AG09319 (cell line): ENCODE measurements around the gene S1PR4.

Source experiments
- DNase-seq: peaks from one replicate; pipeline ENCODE4 v3.0.0-alpha.2; 2010; ENCODE audit warnings: low read depth; ENCODE audit errors: extremely low read depth
- CTCF ChIP-seq: IDR thresholded peaks from 2 replicates; pipeline ENCODE4 v1.5.1; 2011; ENCODE audit warnings: low read depth, mild to moderate bottlenecking, inconsistent platforms, low read length, moderate library complexity

S1PR4 gene, protein sequence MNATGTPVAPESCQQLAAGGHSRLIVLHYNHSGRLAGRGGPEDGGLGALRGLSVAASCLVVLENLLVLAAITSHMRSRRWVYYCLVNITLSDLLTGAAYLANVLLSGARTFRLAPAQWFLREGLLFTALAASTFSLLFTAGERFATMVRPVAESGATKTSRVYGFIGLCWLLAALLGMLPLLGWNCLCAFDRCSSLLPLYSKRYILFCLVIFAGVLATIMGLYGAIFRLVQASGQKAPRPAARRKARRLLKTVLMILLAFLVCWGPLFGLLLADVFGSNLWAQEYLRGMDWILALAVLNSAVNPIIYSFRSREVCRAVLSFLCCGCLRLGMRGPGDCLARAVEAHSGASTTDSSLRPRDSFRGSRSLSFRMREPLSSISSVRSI

GRCh38 chr19:3178377-3178972 lies at the start of gene S1PR4:
TSS of gene S1PR4 (plus strand) at chr19:3178769. CDS start at chr19:3178793, 24 bp downstream.
- no peak for DNase-seq
- TF ChIP-seq CTCF: no peak

DNA sequence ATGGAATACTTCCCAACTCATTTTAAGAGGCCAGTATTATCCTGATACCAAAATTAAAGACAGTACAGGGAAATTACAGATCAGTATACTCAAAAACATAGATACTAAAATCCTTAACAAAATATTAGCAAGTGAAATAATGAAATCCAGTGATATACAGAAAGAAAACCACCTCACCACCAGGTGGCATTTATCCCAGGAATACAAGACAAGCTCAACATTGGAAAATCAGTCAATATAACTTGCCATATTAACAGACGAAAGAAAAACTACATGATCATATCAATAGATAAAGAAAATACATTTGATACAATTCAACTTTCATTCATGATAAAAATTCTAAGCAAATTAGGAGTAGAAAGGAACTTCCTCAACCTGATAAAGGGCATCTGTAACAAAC lies 49.5 kb upstream of the S1PR4 start:
- peak; percentile 54 for TF ChIP-seq CTCF
- peak; percentile 35 for DNase-seq

GRCh38 chr19:3131168-3131567 lies 47.4 kb upstream of the S1PR4 start:
- TF ChIP-seq CTCF: no peak
- no peak for DNase-seq

DNA sequence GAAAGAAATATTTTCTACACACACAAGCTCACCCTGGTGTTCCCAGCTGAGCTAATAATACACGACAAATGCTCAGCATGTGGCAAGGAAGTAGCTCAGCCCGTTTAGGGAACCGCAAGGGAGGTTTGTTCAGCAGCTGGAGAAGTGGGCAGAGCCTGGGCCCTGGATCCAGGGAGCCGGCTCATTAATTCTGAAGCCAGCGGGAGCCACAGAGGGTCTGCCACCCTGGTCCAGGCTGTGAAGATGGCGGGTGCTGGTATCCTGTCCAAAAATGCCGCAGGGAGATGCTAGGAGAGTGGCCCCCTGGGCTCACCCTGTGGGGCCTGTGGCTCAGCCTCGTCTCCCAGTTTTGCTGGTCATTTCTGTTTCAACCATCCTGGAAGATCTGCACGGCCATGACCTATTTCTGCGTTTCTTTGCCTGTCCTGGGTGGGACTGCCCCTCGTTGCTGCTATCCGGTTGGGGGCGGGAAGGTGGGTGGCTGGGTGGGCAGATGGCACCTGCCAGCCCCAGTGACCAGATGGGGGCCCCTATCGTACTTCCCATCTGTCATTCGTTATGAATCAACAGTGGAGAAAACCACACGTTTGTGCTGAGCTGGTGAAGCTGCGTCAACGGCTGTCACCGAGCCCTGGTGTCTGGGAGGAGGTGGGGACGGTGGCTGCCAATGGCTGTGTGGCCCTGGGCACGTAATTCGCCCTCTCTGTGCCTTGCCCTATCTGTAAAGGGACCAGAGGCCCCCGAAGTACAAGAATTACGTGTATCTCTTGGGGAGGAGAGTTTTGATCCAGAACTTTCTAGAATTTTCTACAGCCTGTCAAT lies 45.4 kb upstream of the S1PR4 start:
- no peak for DNase-seq
- no peak for TF ChIP-seq CTCF

- no peak for TF ChIP-seq CTCF
- no peak for DNase-seq
These were observed 44.8 kb upstream of the S1PR4 start for GRCh38 chr19:3133793-3134116.

DNA sequence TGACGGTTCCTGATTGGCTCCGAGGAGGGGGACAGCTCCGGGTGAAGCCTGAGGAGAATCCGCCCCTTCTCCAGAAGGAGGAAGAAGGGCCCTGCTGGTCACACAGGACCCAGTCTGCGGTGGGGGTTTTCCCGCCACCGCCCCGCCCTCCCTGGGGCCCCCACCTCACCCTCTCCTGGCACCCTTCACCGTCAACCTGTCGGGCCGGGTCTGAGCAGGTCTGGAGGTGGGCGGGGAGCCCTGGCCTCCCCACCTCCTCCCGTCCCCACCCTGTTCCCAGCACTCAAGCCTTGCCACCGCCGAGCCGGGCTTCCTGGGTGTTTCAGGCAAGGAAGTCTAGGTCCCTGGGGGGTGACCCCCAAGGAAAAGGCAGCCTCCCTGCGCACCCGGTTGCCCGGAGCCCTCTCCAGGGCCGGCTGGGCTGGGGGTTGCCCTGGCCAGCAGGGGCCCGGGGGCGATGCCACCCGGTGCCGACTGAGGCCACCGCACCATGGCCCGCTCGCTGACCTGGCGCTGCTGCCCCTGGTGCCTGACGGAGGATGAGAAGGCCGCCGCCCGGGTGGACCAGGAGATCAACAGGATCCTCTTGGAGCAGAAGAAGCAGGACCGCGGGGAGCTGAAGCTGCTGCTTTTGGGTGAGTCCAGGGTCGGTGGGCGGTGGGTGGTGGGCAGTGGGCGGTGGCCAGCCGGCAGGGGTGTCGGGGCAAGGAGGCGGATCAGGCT lies 42.4 kb upstream of the S1PR4 start, which contains the start of gene GNA15:
Gene GNA15 (plus strand): TSS at position 73 of the 723 bp plus-strand sequence. CDS start 418 bp downstream, at position 491.
- no peak for TF ChIP-seq CTCF
- DNase-seq: no peak
